H1 (cell line): ENCODE results near the gene LRBA. TPM values are rescaled to one million over a fixed set of nuclear protein-coding genes. Genes with fewer than 3 reads are reported as not detected.

Source experiments
- CTCF ChIA-PET: fragments of 300-600 bp; sonication (Branson Sonifier 250); formaldehyde crosslinking; loops from one replicate; lab custom pipeline; 2021; ENCODE audit not compliant: partially characterized antibody; lab: Charles Lee
- POLR2A ChIA-PET: fragments of 300-600 bp; sonication (Branson Sonifier 250); formaldehyde crosslinking; loops from one replicate; lab custom pipeline; 2021; ENCODE audit warnings: inconsistent platforms; ENCODE audit not compliant: partially characterized antibody; lab: Charles Lee
- DNase-seq, 2 experiments: peaks; one replicate each; pipeline versions ENCODE4 v3.0.0 to v3.0.0-alpha.2; 2010 to 2022; ENCODE audit warnings: low spot score in 2 of 2, low read depth in 1 of 2, mixed read lengths in 1 of 2
- FAIRE-seq: peaks from 2 replicates; lab custom pipeline; 2011; peaks lifted over from hg19 to GRCh38; lab: Jason Lieb, UNC
- H2AFZ ChIP-seq: 2 replicates; pipeline ENCODE4 v1.8.1; 2012; ENCODE audit warnings: low read length, inconsistent platforms
- H2AK5ac ChIP-seq: 2 replicates; pipeline ENCODE4 v1.6.1; 2013; ENCODE audit warnings: low read depth, low read length
- H2BK120ac ChIP-seq: replicated peaks from 2 replicates; pipeline ENCODE3; 2013; ENCODE audit warnings: low read depth, low read length, inconsistent platforms
- H2BK12ac ChIP-seq: 2 replicates; pipeline ENCODE4 v1.6.1; 2013; ENCODE audit warnings: low read depth, low read length
- H2BK15ac ChIP-seq: 2 replicates; pipeline ENCODE4 v1.6.1; 2013; ENCODE audit warnings: low read length
- H2BK20ac ChIP-seq: 2 replicates; pipeline ENCODE4 v1.6.1; 2013; ENCODE audit warnings: low read length
- H2BK5ac ChIP-seq: 2 replicates; pipeline ENCODE4 v1.6.1; 2013; ENCODE audit warnings: low read depth, low read length
- H3K14ac ChIP-seq: 2 replicates; pipeline ENCODE4 v1.6.1; 2013; ENCODE audit warnings: inconsistent platforms; ENCODE audit not compliant: insufficient read length
- H3K18ac ChIP-seq: 2 replicates; pipeline ENCODE4 v1.6.1; 2013; ENCODE audit warnings: low read length; ENCODE audit errors: extremely low read depth
- H3K23ac ChIP-seq: 2 replicates; pipeline ENCODE4 v1.6.1; 2013; ENCODE audit warnings: inconsistent platforms; ENCODE audit not compliant: insufficient read length
- H3K23me2 ChIP-seq: 2 replicates; pipeline ENCODE4 v1.6.1; 2013; ENCODE audit warnings: low read depth, low read length
- H3K27ac ChIP-seq: 2 replicates; pipeline ENCODE4 v1.6.1; 2011; ENCODE audit warnings: low read depth, low read length, inconsistent platforms
- H3K27me3 ChIP-seq, 4 experiments: replicated peaks in 1 of 4; 1 replicate in 1 of 4; 2 replicates in 3 of 4; pipeline versions ENCODE4 v1.6.1 to v1.8.1; 2011 to 2013; ENCODE audit warnings: low read length in 3 of 4, mild to moderate bottlenecking in 3 of 4, inconsistent platforms in 2 of 4, mixed read lengths in 2 of 4, moderate library complexity in 1 of 4; ENCODE audit not compliant: control insufficient read depth in 3 of 4, insufficient read depth in 3 of 4; ENCODE audit errors: extremely low read depth in 1 of 4
- H3K36me3 ChIP-seq, 4 experiments: 2 replicates each; pipeline versions ENCODE4 v1.6.1 to v1.8.1; 2011 to 2013; ENCODE audit warnings: mild to moderate bottlenecking in 4 of 4, low read length in 3 of 4, moderate library complexity in 2 of 4, control low read depth in 1 of 4, inconsistent platforms in 1 of 4; ENCODE audit not compliant: insufficient read depth in 4 of 4, control insufficient read depth in 2 of 4
- H3K4ac ChIP-seq: replicated peaks from 2 replicates; pipeline ENCODE3; 2013; ENCODE audit warnings: low read length, low read depth, mixed read lengths, inconsistent platforms; ENCODE audit not compliant: insufficient read length
- H3K4me1 ChIP-seq, 4 experiments: replicated peaks in 1 of 4; 1 replicate in 1 of 4; 2 replicates in 3 of 4; pipeline versions ENCODE4 v1.6.1 to v1.8.1; 2011 to 2013; ENCODE audit warnings: low read length in 3 of 4, inconsistent platforms in 2 of 4, mixed read lengths in 1 of 4; ENCODE audit not compliant: insufficient read depth in 4 of 4, control insufficient read depth in 3 of 4
- H3K4me2 ChIP-seq, 2 experiments: 2 replicates each; pipeline versions ENCODE4 v1.6.1 to v1.8.1; 2011 to 2013; ENCODE audit warnings: low read depth in 2 of 2, low read length in 2 of 2, control low read depth in 1 of 2, inconsistent platforms in 1 of 2, mild to moderate bottlenecking in 1 of 2; ENCODE audit not compliant: insufficient read depth in 1 of 2
- H3K4me3 ChIP-seq, 4 experiments: fragments of 200-600, 300-600 bp in 1 of 4; sonication (generic), shearing (Covaris generic), sonication (Bioruptor Twin) in 1 of 4; 2 replicates each; pipeline versions ENCODE4 v1.5.1 to v1.8.1; 2011 to 2016; ENCODE audit warnings: low read length in 4 of 4, low read depth in 3 of 4, control low read depth in 2 of 4, inconsistent platforms in 2 of 4, mild to moderate bottlenecking in 2 of 4, mixed read lengths in 1 of 4, moderate library complexity in 1 of 4; ENCODE audit not compliant: insufficient read depth in 2 of 4; ENCODE audit errors: extremely low read depth in 1 of 4
- H3K56ac ChIP-seq: replicated peaks from 2 replicates; pipeline ENCODE3; 2013; ENCODE audit warnings: low read depth, mild to moderate bottlenecking, mixed read lengths, low read length, inconsistent platforms; ENCODE audit not compliant: insufficient read length
- H3K79me1 ChIP-seq: 2 replicates; pipeline ENCODE4 v1.6.1; 2013; ENCODE audit warnings: low read depth, low read length, control low read depth
- H3K79me2 ChIP-seq, 2 experiments: 2 replicates each; pipeline versions ENCODE4 v1.6.1 to v1.8.1; 2012 to 2013; ENCODE audit warnings: low read length in 2 of 2, mild to moderate bottlenecking in 2 of 2, inconsistent platforms in 1 of 2; ENCODE audit not compliant: insufficient read depth in 2 of 2, control insufficient read depth in 1 of 2
- H3K9ac ChIP-seq, 4 experiments: replicated peaks in 1 of 4; 1 replicate in 1 of 4; 2 replicates in 3 of 4; pipeline versions ENCODE4 v1.6.1 to v1.8.1; 2011 to 2013; ENCODE audit warnings: low read depth in 3 of 4, low read length in 3 of 4, control low read depth in 2 of 4, mild to moderate bottlenecking in 2 of 4, moderate library complexity in 2 of 4, inconsistent platforms in 1 of 4; ENCODE audit errors: extremely low read depth in 1 of 4
- H3K9me3 ChIP-seq, 2 experiments: 2 replicates each; pipeline versions ENCODE4 v1.6.1 to v1.8.1; 2012 to 2013; ENCODE audit warnings: mild to moderate bottlenecking in 2 of 2, moderate library complexity in 2 of 2, control low read depth in 1 of 2, inconsistent platforms in 1 of 2, low read depth in 1 of 2, low read length in 1 of 2, mixed read lengths in 1 of 2; ENCODE audit not compliant: insufficient read depth in 2 of 2
- H4K20me1 ChIP-seq, 2 experiments: replicated peaks in 1 of 2; 2 replicates each; pipeline versions ENCODE3 to v1.8.1; 2011 to 2013; ENCODE audit warnings: inconsistent platforms in 2 of 2, low read length in 2 of 2, mild to moderate bottlenecking in 1 of 2; ENCODE audit not compliant: insufficient read depth in 2 of 2, control insufficient read depth in 1 of 2
- H4K5ac ChIP-seq: 2 replicates; pipeline ENCODE4 v1.6.1; 2013; ENCODE audit warnings: low read length, low read depth, mixed read lengths, inconsistent platforms; ENCODE audit not compliant: insufficient read length
- H4K8ac ChIP-seq: 2 replicates; pipeline ENCODE4 v1.8.0; 2013; ENCODE audit warnings: mild to moderate bottlenecking, moderate library complexity, low read length, inconsistent platforms; ENCODE audit not compliant: insufficient read depth; ENCODE audit errors: extremely low read depth
- H4K91ac ChIP-seq: replicated peaks from 2 replicates; pipeline ENCODE3; 2013; ENCODE audit warnings: low read length, mixed read lengths, inconsistent platforms; ENCODE audit not compliant: insufficient read length
- CEBPB ChIP-seq: IDR thresholded peaks from 2 replicates; pipeline ENCODE4 v1.6.1; 2012; ENCODE audit warnings: low read depth, low read length
- EGR1 ChIP-seq: IDR thresholded peaks from 2 replicates; pipeline ENCODE4 v1.6.1; 2011; ENCODE audit warnings: low read depth, low read length, borderline replicate concordance
- FOSL1 ChIP-seq: IDR thresholded peaks from 2 replicates; pipeline ENCODE4 v1.6.1; 2011; ENCODE audit warnings: mild to moderate bottlenecking, low read depth, low read length, moderate library complexity; ENCODE audit not compliant: insufficient read depth
- HDAC2 ChIP-seq, 2 experiments: fragments of 300-600 bp in 1 of 2; sonication (generic) in 1 of 2; IDR thresholded peaks; 2 replicates each; pipeline ENCODE4 v1.6.1; 2011 to 2012; ENCODE audit warnings: low read depth in 2 of 2, low read length in 2 of 2, mild to moderate bottlenecking in 2 of 2, moderate library complexity in 2 of 2, borderline replicate concordance in 1 of 2, inconsistent platforms in 1 of 2
- KDM5A ChIP-seq: fragments of 200-600 bp; IDR thresholded peaks from 2 replicates; pipeline ENCODE4 v1.7.1; 2012; ENCODE audit warnings: mild to moderate bottlenecking, low read length, inconsistent platforms, mixed read lengths
- POLR2AphosphoS5 ChIP-seq: IDR thresholded peaks from 2 replicates; pipeline ENCODE4 v1.6.1; 2011; ENCODE audit warnings: low read depth, low read length
- RBBP5 ChIP-seq: IDR thresholded peaks from 2 replicates; pipeline ENCODE4 v1.7.1; 2012; ENCODE audit warnings: low read depth, mild to moderate bottlenecking, inconsistent platforms, low read length, moderate library complexity, borderline replicate concordance
- RFX5 ChIP-seq: IDR thresholded peaks from 2 replicates; pipeline ENCODE4 v1.6.1; 2011; ENCODE audit warnings: low read depth, low read length, improper control_type of control experiment, borderline replicate concordance
- RNF2 ChIP-seq: fragments of 200-900, 300-1000 bp; sonication (generic); IDR thresholded peaks from 2 replicates; pipeline ENCODE4 v1.7.1; 2016; ENCODE audit warnings: borderline replicate concordance, low read depth, mild to moderate bottlenecking, antibody characterized with exemption, low read length; ENCODE audit not compliant: poor library complexity, severe bottlenecking; ENCODE audit errors: missing control alignments
- TBP ChIP-seq: IDR thresholded peaks from 2 replicates; pipeline ENCODE4 v1.6.1; 2011; ENCODE audit warnings: low read depth, low read length, improper control_type of control experiment
- WGBS, 2 experiments: shearing (Covaris generic) in 1 of 2; methylation state at CpG; one replicate each; pipeline versions ENCODE4 v1.1.6 to v1.1.7; 2013 to 2015; ENCODE audit warnings: low lambda C conversion rate in 2 of 2, mixed read lengths in 2 of 2, inconsistent platforms in 1 of 2, low coverage in 1 of 2, missing lambda C conversion rate in 1 of 2; ENCODE audit not compliant: insufficient replicate concordance in 2 of 2, insufficient coverage in 1 of 2, insufficient read length in 1 of 2; ENCODE audit errors: extremely low coverage in 1 of 2, missing lambda C conversion rate in 1 of 2; 5-methylcytosine and 5-hydroxymethylcytosine counted together
- polyA plus RNA-seq, 7 experiments: library from polyadenylated mRNA; depleted of rRNA in 3 of 7; stranded (reverse) in 5 of 7; unstranded in 2 of 7; fragments of >200 nt in 5 of 7; fragments of 200-250 nt in 2 of 7; gene quantifications; 1 replicate in 5 of 7; 2 replicates in 1 of 7; 4 replicates in 1 of 7; pipeline versions ENCODE4 v1.2.1 to v1.2.3, GENCODE V29; 2011 to 2013; ENCODE audit warnings: missing spikeins in 2 of 7, mixed read lengths in 2 of 7
- total RNA-seq: library from RNA; stranded (reverse); fragmentation: NEBNext Ultra II Directional; extraction: Animal tissue kit (Norgen Biotek cat#: 25700); gene quantifications from 2 replicates; pipeline ENCODE4 v1.2.1, GENCODE V29; 2021
- TF ChIP-seq, protein P1 (sequence below), 3 experiments: IDR thresholded peaks; 1 replicate in 2 of 3; 2 replicates in 1 of 3; pipeline versions ENCODE4 v1.5.1 to v1.6.1; 2011; ENCODE audit warnings: low read length in 3 of 3, mild to moderate bottlenecking in 3 of 3, inconsistent platforms in 2 of 3, low read depth in 1 of 3, moderate library complexity in 1 of 3; ENCODE audit not compliant: insufficient read depth in 1 of 3; ENCODE audit errors: control extremely low read depth in 1 of 3

LRBA gene
- total and polyA plus RNA-seq, 2 of the 8 experiments (the other 6 are each of a cell fraction or from before 2014, with no cell fraction given): 54.6 to 83.2 TPM

DNA sequence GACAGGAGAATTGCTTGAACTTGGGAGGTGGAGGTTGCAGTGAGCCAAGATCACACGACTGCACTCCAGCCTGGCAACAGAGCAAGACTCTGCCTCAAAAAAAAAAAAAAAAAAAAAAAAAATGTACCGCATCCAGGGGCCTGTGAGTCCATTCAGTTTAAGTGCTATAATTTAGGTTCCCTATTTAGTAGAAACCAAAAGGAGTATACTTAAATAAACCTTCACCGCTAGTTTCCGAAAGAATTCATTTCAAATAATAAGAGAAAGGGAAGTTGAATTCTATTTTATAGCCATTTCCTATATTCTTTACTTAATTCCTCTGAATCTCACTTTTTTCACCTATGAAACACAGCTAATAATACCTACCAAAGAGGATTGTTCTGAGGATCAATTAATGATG lies 20.8 kb upstream of the LRBA start:
- Histone ChIP-seq H3K14ac (no peak overlapping the region), H4K20me1 (no peaks in the 10 kb centered on the region), H3K9me3 (no peaks in the 10 kb centered on the region), H3K18ac (no peak overlapping the region), H3K23me2 (no peaks in the 10 kb centered on the region), H2AK5ac (no peak overlapping the region), H4K91ac (no peak overlapping the region), H2AFZ (no peak overlapping the region), H2BK12ac (no peak overlapping the region), H4K5ac (no peak overlapping the region), H4K8ac (no peak overlapping the region), H2BK5ac (no peak overlapping the region), H3K27me3 (no peaks in the 10 kb centered on the region), H3K4me1 (peaks cover 0 to 3% (median 1%) of the 10 kb centered on the region in 4 experiments; a peak in 2 of 7 replicates), H3K4me3 (no peak overlapping the region), H3K79me1 (no peaks in the 10 kb centered on the region; the same call in 1 of the 2 replicates), H3K56ac (no peak overlapping the region), H3K27ac (no peak overlapping the region), H3K4ac (no peak overlapping the region), H3K4me2 (no peak overlapping the region), H2BK20ac (no peak overlapping the region), H3K79me2 (peaks cover 0 to 10% of the 10 kb centered on the region in 2 experiments; a peak in 1 of 4 replicates), H3K9ac (no peak overlapping the region), H2BK120ac (no peak overlapping the region), H3K23ac (no peak overlapping the region), H2BK15ac (no peak overlapping the region), H3K36me3 (no peaks in the 10 kb centered on the region; a peak in 2 of 8 replicates)
- DNase-seq: no peak
- no peak for FAIRE-seq
- ChIA-PET POLR2A (interaction anchor here (0.8 to 1.6 kb wide), 3 partner anchors 10 to 14 kb away, joined by 3 to 5 read pairs (median 4); no protein-coding TSS in a partner anchor), CTCF (interaction anchor here (0.6 to 1.6 kb wide), 2 partner anchors 13 kb away, joined by 3 read pairs; no protein-coding TSS in a partner anchor)
- 96% methylated on average over 3 of the region's 4 CpGs; no CpG with 5 or more reads in 1 of the 2 experiments for WGBS, 2 experiments
- TF ChIP-seq POLR2AphosphoS5 (no peak), RFX5 (no peak), EGR1 (no peak), KDM5A (no peak), FOSL1 (no peak), RBBP5 (no peak), HDAC2 (IDR thresholded peaks at IDR 0.05; ENCODE audit: borderline replicate concordance in 1 of 2, low read depth in 2 of 2, low read length in 2 of 2) (no peak), TBP (no peak), RNF2 (no peak), CEBPB (no peak)
- TF ChIP-seq, protein P1, sequence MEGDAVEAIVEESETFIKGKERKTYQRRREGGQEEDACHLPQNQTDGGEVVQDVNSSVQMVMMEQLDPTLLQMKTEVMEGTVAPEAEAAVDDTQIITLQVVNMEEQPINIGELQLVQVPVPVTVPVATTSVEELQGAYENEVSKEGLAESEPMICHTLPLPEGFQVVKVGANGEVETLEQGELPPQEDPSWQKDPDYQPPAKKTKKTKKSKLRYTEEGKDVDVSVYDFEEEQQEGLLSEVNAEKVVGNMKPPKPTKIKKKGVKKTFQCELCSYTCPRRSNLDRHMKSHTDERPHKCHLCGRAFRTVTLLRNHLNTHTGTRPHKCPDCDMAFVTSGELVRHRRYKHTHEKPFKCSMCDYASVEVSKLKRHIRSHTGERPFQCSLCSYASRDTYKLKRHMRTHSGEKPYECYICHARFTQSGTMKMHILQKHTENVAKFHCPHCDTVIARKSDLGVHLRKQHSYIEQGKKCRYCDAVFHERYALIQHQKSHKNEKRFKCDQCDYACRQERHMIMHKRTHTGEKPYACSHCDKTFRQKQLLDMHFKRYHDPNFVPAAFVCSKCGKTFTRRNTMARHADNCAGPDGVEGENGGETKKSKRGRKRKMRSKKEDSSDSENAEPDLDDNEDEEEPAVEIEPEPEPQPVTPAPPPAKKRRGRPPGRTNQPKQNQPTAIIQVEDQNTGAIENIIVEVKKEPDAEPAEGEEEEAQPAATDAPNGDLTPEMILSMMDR (IDR thresholded peaks at IDR 0.05; ENCODE audit: control extremely low read depth in 1 of 3, insufficient read depth in 1 of 3, low read depth in 1 of 3, low read length in 3 of 3): no peak
